Cardiac muscle cell (in vitro differentiated cells and primary cell): ENCODE results near the gene CCDC18. TPM values are rescaled to one million over a fixed set of nuclear protein-coding genes. Genes with fewer than 3 reads are reported as not detected.

Experiments
- DNase-seq, 2 donors: peaks; one replicate each; pipeline versions ENCODE4 v3.0.0 to v3.0.0-alpha.2; 2010 to 2017; ENCODE audit warnings: low read depth in 1 of 2, low spot score in 1 of 2
- H3K27ac ChIP-seq: fragments of 200-600 bp; sonication (generic); 2 replicates; pipeline ENCODE4 v1.5.1; 2016
- H3K27me3 ChIP-seq: fragments of 200-600 bp; sonication (generic); 2 replicates; pipeline ENCODE4 v1.6.0; 2016; ENCODE audit warnings: control low read depth
- H3K36me3 ChIP-seq: fragments of 200-600 bp; sonication (generic); 2 replicates; pipeline ENCODE4 v1.5.1; 2016; ENCODE audit warnings: control low read depth
- H3K4me1 ChIP-seq: fragments of 200-600 bp; sonication (generic); 2 replicates; pipeline ENCODE4 v1.8.1; 2017; ENCODE audit warnings: low read depth, mild to moderate bottlenecking, mixed run types
- H3K4me3 ChIP-seq: fragments of 200-600 bp; sonication (generic); 2 replicates; pipeline ENCODE4 v1.5.1; 2016; ENCODE audit warnings: mild to moderate bottlenecking
- H3K9me3 ChIP-seq: fragments of 200-600 bp; sonication (generic); 2 replicates; pipeline ENCODE4 v1.5.1; 2017; ENCODE audit warnings: low read depth, mild to moderate bottlenecking, control low read depth
- CTCF ChIP-seq: IDR thresholded peaks from 2 replicates; pipeline ENCODE4 v1.5.1; 2012; ENCODE audit warnings: low read depth, mild to moderate bottlenecking, low read length
- polyA plus RNA-seq: library from polyadenylated mRNA; unstranded; fragments of >200 nt; fragmentation: Nextera tagmentation; extraction: Ambion mirVana; gene quantifications from 2 replicates; pipeline ENCODE4 v1.2.1, GENCODE V29; 2016
- total RNA-seq: library from RNA; depleted of rRNA; stranded (reverse); fragments of >200 nt; gene quantifications from 2 replicates; pipeline ENCODE4 v1.2.3, GENCODE V29; 2016

Gene CCDC18
- total and polyA plus RNA-seq, 2 experiments from 2014 or later: 10.2 to 11.6 TPM

GRCh38 chr1:93306920-93307319 lies 126.4 kb downstream of the CCDC18 start:
- Histone ChIP-seq H3K36me3 (no peaks in the 10 kb centered on the region), H3K9me3 (no peaks in the 10 kb centered on the region), H3K27me3 (no peaks in the 10 kb centered on the region), H3K27ac (no peak overlapping the region), H3K4me3 (no peak overlapping the region), H3K4me1 (no peaks in the 10 kb centered on the region)
- DNase-seq: no peak
- TF ChIP-seq CTCF: no peak

- Histone ChIP-seq H3K27ac (no peak overlapping the region), H3K4me3 (no peak overlapping the region), H3K4me1 (no peaks in the 10 kb centered on the region), H3K9me3 (no peaks in the 10 kb centered on the region), H3K36me3 (no peaks in the 10 kb centered on the region), H3K27me3 (no peaks in the 10 kb centered on the region)
- no peak for TF ChIP-seq CTCF
- DNase-seq: no peak
Observed at GRCh38 chr1:93313026-93313425, 132.5 kb downstream of the CCDC18 start.

GRCh38 chr1:93317207-93317606 lies 136.7 kb downstream of the CCDC18 start:
- Histone ChIP-seq H3K4me3 (no peak overlapping the region), H3K27ac (no peak overlapping the region), H3K27me3 (no peaks in the 10 kb centered on the region), H3K36me3 (no peaks in the 10 kb centered on the region), H3K4me1 (no peaks in the 10 kb centered on the region), H3K9me3 (no peaks in the 10 kb centered on the region)
- TF ChIP-seq CTCF: no peak
- no peak for DNase-seq

GRCh38 chr1:93317943-93318342 lies 137.4 kb downstream of the CCDC18 start:
- no peak for DNase-seq
- Histone ChIP-seq H3K27me3 (no peaks in the 10 kb centered on the region), H3K9me3 (no peaks in the 10 kb centered on the region), H3K4me3 (no peak overlapping the region), H3K36me3 (no peaks in the 10 kb centered on the region), H3K27ac (no peak overlapping the region), H3K4me1 (no peaks in the 10 kb centered on the region)
- no peak for TF ChIP-seq CTCF

- no peaks in the 10 kb centered on the region for H3K27me3 ChIP-seq
- no peak for DNase-seq
- no peaks in the 10 kb centered on the region for H3K4me1 ChIP-seq
- H3K9me3 ChIP-seq: no peaks in the 10 kb centered on the region
- no peak overlapping the region for H3K27ac ChIP-seq
- no peak for TF ChIP-seq CTCF
- no peak overlapping the region for H3K4me3 ChIP-seq
- no peaks in the 10 kb centered on the region for H3K36me3 ChIP-seq
Observed at GRCh38 chr1:93321720-93322119, 141.2 kb downstream of the CCDC18 start.

GRCh38 chr1:93322349-93322748 lies 141.8 kb downstream of the CCDC18 start:
- DNase-seq: no peak
- no peaks in the 10 kb centered on the region for H3K27me3 ChIP-seq
- no peaks in the 10 kb centered on the region for H3K36me3 ChIP-seq
- TF ChIP-seq CTCF: no peak
- no peaks in the 10 kb centered on the region for H3K4me1 ChIP-seq
- no peak overlapping the region for H3K27ac ChIP-seq
- H3K9me3 ChIP-seq: no peaks in the 10 kb centered on the region
- no peak overlapping the region for H3K4me3 ChIP-seq
